DMS53 (cell line): Measurements from ENCODE around the gene FARP2.

Source experiments
- DNase-seq: peaks from one replicate; lab custom pipeline; 2025; lab: John Stamatoyannopoulos, UW

FARP2 gene

DNA sequence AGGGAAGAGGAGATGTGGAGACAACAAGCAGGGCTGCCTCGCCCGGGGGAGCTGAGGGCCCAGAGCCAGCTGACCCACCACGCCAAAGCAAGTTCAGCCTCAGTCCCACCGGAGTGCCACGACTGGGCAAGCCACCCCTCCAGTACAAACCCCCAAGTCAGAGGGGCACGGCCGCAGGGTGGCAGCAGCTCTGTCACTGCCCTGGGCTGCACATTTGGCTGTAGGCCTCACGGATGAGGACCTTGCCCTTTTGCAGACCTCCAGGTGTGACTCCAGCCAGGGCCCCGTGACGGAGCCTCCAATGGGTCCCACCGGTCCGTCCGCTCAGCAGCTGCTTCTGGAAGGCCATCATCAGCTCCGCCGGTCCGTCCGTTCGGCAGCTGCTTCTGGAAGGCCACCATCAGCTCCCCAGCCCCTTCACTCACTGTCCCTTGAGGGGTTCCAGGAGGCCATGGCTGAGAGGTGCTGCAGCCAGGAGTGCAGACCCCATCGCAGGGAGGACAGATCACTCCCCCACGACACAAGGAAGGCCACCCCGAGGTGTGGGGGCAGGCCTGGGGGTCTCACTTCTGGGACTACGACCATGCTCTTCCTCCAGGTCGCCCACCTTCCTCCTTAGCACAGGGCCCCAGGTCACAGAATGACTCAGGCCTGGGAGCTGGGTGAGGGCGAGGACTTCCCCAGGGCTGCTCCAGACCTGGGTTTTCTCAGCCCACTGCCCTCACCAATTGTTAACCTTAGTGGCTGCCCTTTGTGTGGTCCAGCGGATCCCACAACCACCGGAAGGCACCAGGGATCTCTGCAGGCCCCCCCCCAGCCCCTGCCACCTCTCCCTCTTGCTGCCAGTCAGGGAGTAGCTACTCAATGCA, 176.9 kb downstream of the FARP2 start:
- no peak for DNase-seq

DNA sequence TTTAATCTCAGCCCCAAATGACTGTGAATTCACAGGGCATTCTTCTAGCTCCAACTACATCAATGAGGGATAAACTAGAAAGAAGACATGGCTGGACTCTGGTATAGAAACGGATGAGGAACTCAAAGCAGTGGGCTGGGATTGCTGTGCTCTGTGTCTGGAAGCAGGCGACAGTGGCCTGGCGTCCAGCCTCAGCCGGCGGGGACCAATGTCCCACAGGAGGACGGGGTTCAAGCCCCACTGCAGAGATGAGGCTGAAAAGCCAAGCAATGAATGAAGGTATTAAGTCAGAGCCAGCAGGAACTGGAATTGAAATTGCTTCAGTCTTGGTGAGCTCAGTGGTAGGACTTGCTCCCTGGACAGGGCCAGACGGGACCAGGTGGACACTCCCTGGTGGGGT, 178.2 kb downstream of the FARP2 start:
- DNase-seq = no peak

DNA sequence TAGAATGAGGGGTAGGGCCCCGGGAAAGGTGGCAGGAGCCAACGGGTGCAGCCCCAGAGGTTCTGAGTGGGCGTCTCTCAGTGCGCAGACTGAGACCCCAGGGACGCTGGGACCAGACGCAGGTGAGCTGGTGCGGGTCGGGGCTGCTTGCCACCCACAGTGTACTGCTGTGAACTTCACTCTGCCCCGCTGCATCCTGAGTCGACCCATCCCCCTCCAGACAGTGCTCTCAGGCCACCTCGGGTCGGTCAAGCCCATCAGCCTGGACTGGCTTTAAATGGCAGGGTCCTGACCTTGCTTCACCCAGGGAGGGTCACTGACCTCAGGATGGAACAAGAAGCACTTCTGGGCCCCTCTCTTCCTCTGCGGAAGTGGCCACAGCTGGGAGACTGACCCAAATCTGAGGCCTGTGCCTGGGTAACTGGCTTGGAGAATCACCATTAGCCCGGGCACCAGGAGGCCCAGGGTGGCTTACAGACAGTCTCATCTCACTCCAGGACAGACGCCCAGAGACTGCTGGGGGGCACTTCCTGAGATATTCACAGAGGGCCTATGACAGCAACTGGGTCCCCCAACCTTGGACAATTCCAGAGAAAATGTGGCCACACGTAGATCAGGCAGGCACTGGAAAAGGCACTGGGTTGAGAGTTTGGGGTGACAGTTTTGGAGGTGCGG, 178.8 kb downstream of the FARP2 start:
- no peak for DNase-seq

DNA sequence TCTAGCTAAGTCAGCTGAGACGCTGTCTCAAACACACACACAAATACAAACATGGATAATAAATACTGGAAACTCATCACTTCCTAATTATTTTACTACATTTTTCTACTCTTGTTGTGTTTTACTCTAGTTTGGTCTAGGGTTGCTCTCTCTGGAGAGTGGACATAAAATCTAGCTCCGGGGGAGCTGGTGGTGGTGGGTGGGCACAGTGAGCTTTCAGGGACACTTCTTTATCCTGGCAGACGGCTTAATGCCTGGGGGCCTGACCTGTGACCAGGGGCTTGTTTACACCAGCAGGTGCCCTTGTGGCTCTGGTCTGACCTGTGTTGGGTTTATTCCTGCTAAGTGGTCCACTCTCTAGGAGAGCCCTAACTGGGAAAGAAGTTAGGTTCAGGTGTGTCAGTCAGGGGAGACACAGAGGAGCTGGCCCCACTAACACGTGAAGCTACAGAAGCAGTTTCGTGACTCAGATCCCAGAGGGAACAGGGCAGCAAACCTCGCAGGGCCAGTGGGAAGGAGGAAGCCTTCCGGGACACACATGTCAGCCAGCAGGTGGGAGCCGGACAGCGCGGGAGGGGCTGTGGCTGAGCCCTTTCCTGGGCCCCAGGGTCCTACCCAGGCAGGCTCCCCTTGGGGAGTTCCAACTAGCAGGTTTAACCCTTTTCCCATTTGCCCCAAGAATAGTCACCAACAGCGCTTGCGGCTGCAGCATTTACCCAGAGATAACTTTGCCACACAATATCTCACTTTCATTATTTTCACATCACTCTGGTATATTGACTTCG, 180.0 kb downstream of the FARP2 start:
- no peak for DNase-seq

DNA sequence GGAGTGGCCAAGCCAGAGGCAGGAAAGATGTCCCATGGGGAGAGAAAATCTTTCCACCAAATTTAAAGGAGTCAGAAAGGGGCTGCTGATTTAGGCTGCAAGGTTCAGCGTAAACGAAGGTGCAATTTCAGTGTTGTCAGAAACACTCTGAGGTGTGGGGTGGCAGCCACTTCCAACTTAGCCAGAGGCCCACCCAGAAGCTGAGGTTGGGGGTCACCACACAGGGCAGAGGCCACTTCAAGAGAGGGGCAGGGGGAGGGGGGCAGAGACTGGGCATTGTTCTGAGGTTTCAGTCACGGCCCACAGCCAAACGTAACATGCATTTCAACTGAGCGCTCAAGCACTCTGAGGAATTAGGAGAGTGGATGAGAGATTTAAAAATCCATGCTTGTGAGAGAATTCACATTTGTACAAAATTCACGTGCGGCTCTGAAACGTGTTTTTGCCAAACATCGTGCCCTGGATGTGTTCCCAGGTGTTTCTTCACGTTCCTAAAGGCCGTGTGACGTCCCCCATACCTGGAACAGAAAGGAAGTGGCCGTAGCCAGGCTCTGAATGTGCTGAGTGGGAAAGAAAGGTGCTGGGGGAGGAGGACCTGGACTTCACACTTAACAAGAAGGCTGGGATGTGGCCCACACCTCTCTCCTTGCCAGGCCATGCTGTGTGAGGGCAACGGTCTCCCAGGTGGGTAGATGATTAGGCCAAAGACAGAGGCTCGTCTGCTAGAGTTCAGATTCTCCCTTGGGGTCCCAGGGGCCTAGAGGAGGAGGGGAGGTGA, 182.9 kb downstream of the FARP2 start:
- DNase-seq = no peak

DNA sequence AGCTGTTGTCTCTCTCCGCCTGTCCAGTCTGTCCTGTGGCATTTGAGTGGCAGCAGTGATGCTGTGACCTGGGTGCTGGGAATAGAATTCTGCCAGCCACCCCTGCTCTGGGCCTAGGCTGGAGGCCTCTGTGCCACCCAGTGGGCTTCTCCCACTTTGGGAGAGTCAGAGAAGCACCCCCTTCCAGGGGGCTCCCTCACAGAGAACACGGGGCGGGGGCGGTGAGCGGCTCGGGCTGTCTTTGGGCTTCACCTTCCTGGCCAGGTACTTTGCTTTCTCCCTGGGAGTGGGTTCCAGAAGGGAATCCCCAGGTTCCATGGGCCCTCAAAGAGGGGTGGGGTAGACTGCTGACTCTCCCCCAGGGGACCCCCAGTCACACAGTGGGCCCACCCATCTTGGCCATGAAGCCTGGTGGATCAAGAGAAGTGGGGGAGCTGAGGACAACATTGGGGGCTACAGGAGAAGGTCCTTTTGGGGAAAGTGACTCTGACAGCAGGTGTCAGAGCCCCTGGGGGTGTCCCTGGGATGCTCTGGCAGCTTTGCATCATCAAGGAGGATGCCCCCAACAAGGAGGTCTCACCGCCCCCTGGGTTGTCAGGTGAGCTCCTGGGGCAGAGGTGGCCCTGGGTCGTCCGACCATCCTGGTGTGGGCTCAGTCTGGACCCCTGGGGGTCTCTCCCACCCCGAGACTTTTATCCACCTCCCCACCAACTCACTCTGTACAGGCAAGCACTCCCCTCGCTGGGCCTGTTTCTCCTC, 183.7 kb downstream of the FARP2 start:
- DNase-seq = no peak

DNA sequence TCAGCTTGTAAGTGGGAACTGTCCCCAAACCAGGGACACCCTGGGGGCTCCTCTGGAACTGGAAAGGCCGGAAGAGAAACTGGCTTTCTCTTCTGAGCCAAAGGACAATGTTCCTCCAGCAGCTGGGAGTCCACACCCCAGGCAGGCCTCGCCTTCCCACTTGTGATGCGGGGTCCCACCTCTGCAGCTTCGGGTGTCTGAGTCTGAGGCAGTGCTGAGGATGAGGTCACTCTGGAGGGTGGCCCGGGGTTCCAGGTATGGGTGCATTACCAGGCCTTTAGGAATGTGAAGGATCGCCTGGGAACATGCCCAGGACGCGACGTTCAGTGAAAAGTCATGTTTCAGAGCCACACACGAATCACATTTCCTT, 184.3 kb downstream of the FARP2 start:
- no peak for DNase-seq

DNA sequence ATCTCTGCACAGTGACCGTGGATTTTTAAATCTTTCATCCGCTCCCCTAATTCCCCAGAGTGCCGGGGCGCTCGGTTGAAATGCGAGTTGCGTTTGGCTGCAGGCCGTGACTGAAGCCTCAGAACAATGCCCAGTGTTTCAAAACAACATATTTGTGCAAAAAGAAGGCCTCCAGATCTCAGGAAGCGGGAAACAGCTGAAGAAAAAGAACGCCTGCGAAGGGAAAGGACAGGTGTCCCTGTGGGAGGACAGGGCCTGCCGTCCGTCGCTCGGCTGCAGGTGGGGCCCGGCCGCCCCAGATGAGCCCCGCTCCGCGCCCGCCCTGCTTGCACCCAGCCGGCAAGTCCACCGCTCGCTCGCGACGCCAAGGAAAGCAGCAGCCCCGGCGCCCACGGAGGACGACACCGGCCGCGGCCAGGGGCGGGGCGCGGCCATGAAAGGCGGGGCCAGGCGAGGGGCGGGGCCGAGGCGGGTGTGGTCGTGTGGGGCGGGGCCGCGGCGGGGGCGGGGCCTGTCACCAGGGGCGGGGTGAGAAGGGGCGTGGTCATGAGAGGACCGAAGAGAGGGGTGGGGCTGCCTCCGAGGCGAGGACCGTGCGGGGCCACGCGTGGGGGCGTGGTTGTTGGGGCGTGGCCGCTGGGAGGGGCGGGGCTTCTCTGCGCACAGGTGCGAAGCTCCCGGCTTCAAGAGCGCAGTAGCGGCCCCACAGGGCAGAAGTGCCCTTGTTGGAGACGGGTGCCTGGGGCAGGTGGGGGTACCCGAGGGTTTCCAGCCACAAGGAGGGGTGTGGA, 184.9 kb downstream of the FARP2 start:
- peak; percentile 82 for DNase-seq

DNA sequence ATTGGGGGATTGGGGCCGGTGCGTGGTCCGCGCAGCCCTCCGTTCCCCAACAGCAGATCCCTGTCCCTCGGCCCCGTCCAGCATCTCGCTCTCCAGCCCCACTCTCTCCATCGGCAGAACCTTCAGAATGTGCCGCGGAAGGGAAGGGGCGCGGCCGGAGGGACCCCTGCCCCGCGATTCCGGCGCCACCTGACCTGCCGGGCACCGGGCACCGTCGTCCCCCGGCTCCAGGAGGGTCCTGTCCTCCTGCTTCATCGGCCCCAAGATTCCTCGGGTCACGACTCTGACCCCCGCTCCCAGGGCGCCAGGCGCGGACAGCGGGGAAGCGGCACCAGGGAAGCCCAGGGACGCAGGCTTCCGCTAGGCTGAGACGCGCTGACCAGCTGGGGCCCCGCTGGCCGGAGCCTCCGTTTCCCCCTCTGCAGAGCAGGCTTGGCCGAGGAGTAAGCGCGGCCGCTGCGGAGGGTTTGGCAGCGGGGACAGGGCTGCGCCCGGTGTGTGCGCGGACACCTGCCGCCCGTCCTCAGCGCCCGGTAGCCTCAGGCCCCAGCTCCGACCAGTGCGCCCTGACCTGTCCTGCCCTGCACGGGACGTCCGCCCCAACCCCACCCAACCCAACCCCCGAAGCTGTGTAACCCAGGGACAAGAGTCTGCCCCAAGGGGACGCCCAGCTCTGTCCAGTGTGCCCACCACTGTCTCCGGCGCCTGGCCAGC, 185.6 kb downstream of the FARP2 start:
- DNase-seq = peak; percentile 47

DNA sequence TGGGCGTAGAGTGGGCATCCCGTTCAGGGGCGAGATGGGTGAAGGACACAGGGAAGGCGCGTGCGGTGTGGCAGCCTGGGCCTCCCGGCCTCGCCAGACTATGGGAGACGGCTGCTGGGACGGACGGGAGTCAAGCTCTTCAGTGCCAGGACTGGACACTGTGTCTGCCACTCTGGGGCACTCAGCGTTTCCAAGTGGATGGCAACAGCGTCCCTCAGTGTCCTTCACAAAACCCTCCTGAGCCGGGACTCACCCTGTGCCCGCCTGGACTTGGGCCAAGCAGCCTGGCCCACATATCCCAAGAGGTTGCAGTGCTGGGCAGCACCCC, 186.2 kb downstream of the FARP2 start:
- peak; percentile 40 for DNase-seq
